Gastroesophageal sphincter (tissue), 3 donors: ENCODE data around the gene ZNF385B.

Experiments
- CTCF ChIP-seq, 4 experiments: fragments of 200-600 bp in 2 of 4; fragments of 450-650 bp in 2 of 4; sonication (generic) in 1 of 4; IDR thresholded peaks; one replicate each; pipeline ENCODE4 v1.5.1; 2017 to 2019; ENCODE audit warnings: antibody characterized with exemption in 4 of 4, mild to moderate bottlenecking in 2 of 4, moderate library complexity in 2 of 4
- EP300 ChIP-seq: sonication (generic); formaldehyde crosslinking; IDR thresholded peaks from one replicate; pipeline ENCODE4 v1.6.1; 2017; ENCODE audit warnings: antibody characterized with exemption, mild to moderate bottlenecking
- POLR2A ChIP-seq, 2 donors: fragments of 450-650 bp; IDR thresholded peaks; one replicate each; pipeline ENCODE4 v1.6.1; 2017; ENCODE audit warnings: antibody characterized with exemption in 2 of 2, mild to moderate bottlenecking in 2 of 2, moderate library complexity in 1 of 2
- POLR2AphosphoS5 ChIP-seq: sonication (generic); formaldehyde crosslinking; IDR thresholded peaks from one replicate; pipeline ENCODE4 v1.6.1; 2017; ENCODE audit warnings: antibody characterized with exemption

- TF ChIP-seq CTCF (IDR thresholded peaks at IDR 0.05) (no peak), POLR2A (IDR thresholded peaks at IDR 0.05) (no peak), POLR2AphosphoS5 (no peak), EP300 (no peak)
Observed at GRCh38 chr2:179417436-179417949, 443.9 kb downstream of the ZNF385B start.
